HCT116 (cell line): ENCODE measurements around the gene NRTN. TPM values are rescaled to one million over a fixed set of nuclear protein-coding genes. Genes with fewer than 3 reads are reported as not detected.
"Not testable (repeated sequence)": the region's sequence is repeated elsewhere in the genome, so short reads cannot be mapped to it uniquely, and the experiment has no call there.

Experiments
- ATAC-seq: fragments of 200-7000 bp; cut with Tn5 transposase; 2 replicates; pipeline ENCODE4 v1.9.1; 2020; ENCODE audit warnings: mild to moderate bottlenecking, moderate library complexity
- BruUV-seq: library from RNA; stranded (reverse); fragments of 400-500 nt; replicated peaks from 2 replicates; lab custom pipeline; 2021; lab: Mats Ljungman, UMichigan
- CTCF ChIA-PET: fragments of 300-600 bp; sonication (Branson Sonifier 250); formaldehyde crosslinking; loops from one replicate; lab custom pipeline; 2021; ENCODE audit warnings: antibody characterized with exemption; lab: Charles Lee
- POLR2A ChIA-PET: fragments of 300-600, 350-600 bp; sonication (Branson Sonifier 250); formaldehyde crosslinking; loops from one replicate; lab custom pipeline; 2021; ENCODE audit warnings: antibody characterized with exemption; lab: Charles Lee
- RAD21 ChIA-PET, 2 experiments: fragments of 300-600 bp; sonication (Branson Sonifier 250); formaldehyde crosslinking; loops; one replicate each; lab custom pipeline; 2023; ENCODE audit warnings: low total read pairs in 2 of 2; ENCODE audit not compliant: uncharacterized antibody in 2 of 2, unreplicated experiment in 2 of 2, low non-redundant PET in 1 of 2; lab: Charles Lee
- DNase-seq: peaks from one replicate; pipeline ENCODE4 v3.0.0-alpha.2; 2010; ENCODE audit warnings: low read depth, low spot score
- H2AFZ ChIP-seq: fragments of 200-600 bp; shearing (Covaris generic), sonication (generic); 2 replicates; pipeline ENCODE4 v1.6.1; 2017; ENCODE audit warnings: low read depth, mixed run types, mixed read lengths, antibody characterized with exemption, low read length; ENCODE audit not compliant: poor library complexity, severe bottlenecking
- H3K27ac ChIP-seq: 2 replicates; pipeline ENCODE4 v1.5.1; 2012; ENCODE audit warnings: low read depth, low read length
- H3K27me3 ChIP-seq: fragments of 200-600 bp; sonication (generic); 2 replicates; pipeline ENCODE4 v1.6.1; 2016; ENCODE audit warnings: mixed run types, low read length, mixed read lengths; ENCODE audit not compliant: insufficient read depth
- H3K36me3 ChIP-seq, 2 experiments: fragments of 200-500 bp in 1 of 2; fragments of 200-600 bp in 1 of 2; sonication (Bioruptor generic) in 1 of 2; sonication (generic) in 1 of 2; 2 replicates each; pipeline versions ENCODE4 v1.5.1 to v1.6.1; 2014 to 2016; ENCODE audit warnings: low read length in 2 of 2, inconsistent platforms in 1 of 2, mixed read lengths in 1 of 2, mixed run types in 1 of 2; ENCODE audit not compliant: insufficient read depth in 2 of 2, control insufficient read depth in 1 of 2
- H3K4me1 ChIP-seq, 2 experiments: fragments of 200-600 bp in 1 of 2; sonication (generic) in 1 of 2; 2 replicates each; pipeline versions ENCODE4 v1.5.1 to v1.6.1; 2012 to 2017; ENCODE audit warnings: low read length in 2 of 2, inconsistent platforms in 1 of 2, mild to moderate bottlenecking in 1 of 2, mixed read lengths in 1 of 2, mixed run types in 1 of 2, moderate library complexity in 1 of 2; ENCODE audit not compliant: insufficient read depth in 2 of 2, control insufficient read depth in 1 of 2
- H3K4me2 ChIP-seq: fragments of 200-600 bp; sonication (generic); 2 replicates; pipeline ENCODE4 v1.6.1; 2017; ENCODE audit warnings: mixed run types, low read length, mixed read lengths
- H3K4me3 ChIP-seq, 2 experiments: fragments of 200-600 bp in 1 of 2; sonication (generic) in 1 of 2; replicated peaks in 1 of 2; 2 replicates each; pipeline ENCODE4 v1.5.1; 2011 to 2016; ENCODE audit warnings: low read length in 2 of 2, control low read depth in 1 of 2, low read depth in 1 of 2, mild to moderate bottlenecking in 1 of 2, mixed read lengths in 1 of 2, mixed run types in 1 of 2
- H3K79me2 ChIP-seq: fragments of 200-600 bp; sonication (generic); 2 replicates; pipeline ENCODE4 v1.6.1; 2017; ENCODE audit warnings: mild to moderate bottlenecking, mixed run types, low read length, moderate library complexity, mixed read lengths; ENCODE audit not compliant: insufficient read depth
- H3K9ac ChIP-seq: fragments of 200-600 bp; sonication (generic); 2 replicates; pipeline ENCODE4 v1.6.1; 2016; ENCODE audit warnings: low read length, mixed read lengths
- H3K9me2 ChIP-seq: fragments of 200-600 bp; sonication (generic), shearing (Covaris generic); 2 replicates; pipeline ENCODE4 v1.6.1; 2017; ENCODE audit warnings: mixed run types, mild to moderate bottlenecking, moderate library complexity; ENCODE audit not compliant: insufficient read depth
- H3K9me3 ChIP-seq, 2 experiments: fragments of 200-500 bp in 1 of 2; fragments of 200-600 bp in 1 of 2; sonication (Bioruptor generic) in 1 of 2; sonication (generic) in 1 of 2; 2 replicates each; pipeline ENCODE4 v1.6.1; 2014 to 2017; ENCODE audit warnings: low read length in 2 of 2, mixed read lengths in 2 of 2, inconsistent platforms in 1 of 2, low read depth in 1 of 2, mild to moderate bottlenecking in 1 of 2, mixed run types in 1 of 2, moderate library complexity in 1 of 2; ENCODE audit not compliant: control insufficient read depth in 1 of 2, insufficient read depth in 1 of 2
- H4K20me1 ChIP-seq: fragments of 200-600 bp; sonication (generic), shearing (Covaris generic); 2 replicates; pipeline ENCODE4 v1.6.1; 2017; ENCODE audit warnings: mixed run types, mild to moderate bottlenecking, moderate library complexity; ENCODE audit not compliant: insufficient read depth
- ATF3 ChIP-seq: IDR thresholded peaks from 2 replicates; pipeline ENCODE4 v1.6.1; 2012
- CBX3 ChIP-seq: IDR thresholded peaks from 2 replicates; pipeline ENCODE4 v1.6.1; 2012; ENCODE audit warnings: low read depth
- ELF1 ChIP-seq: IDR thresholded peaks from 2 replicates; pipeline ENCODE4 v1.6.1; 2012; ENCODE audit warnings: low read depth, borderline replicate concordance
- EZH2 ChIP-seq: fragments of 200-600 bp; sonication (generic); IDR thresholded peaks from 2 replicates; pipeline ENCODE4 v1.6.1; 2017; ENCODE audit warnings: antibody characterized with exemption, mixed run types
- FOSL1 ChIP-seq: IDR thresholded peaks from 2 replicates; pipeline ENCODE4 v1.6.1; 2012; ENCODE audit warnings: low read depth
- POLR2AphosphoS5 ChIP-seq: IDR thresholded peaks from 2 replicates; pipeline ENCODE4 v1.6.1; 2011; ENCODE audit warnings: mild to moderate bottlenecking, low read depth, low read length, moderate library complexity
- RAD21 ChIP-seq: IDR thresholded peaks from 2 replicates; pipeline ENCODE4 v1.6.1; 2012; ENCODE audit warnings: low read depth, mild to moderate bottlenecking
- SRF ChIP-seq: IDR thresholded peaks from 2 replicates; pipeline ENCODE4 v1.6.1; 2012; ENCODE audit warnings: low read depth
- TCF7L2 ChIP-seq: IDR thresholded peaks from 2 replicates; pipeline ENCODE4 v1.7.0; 2011; ENCODE audit warnings: borderline replicate concordance, inconsistent platforms; ENCODE audit not compliant: insufficient read depth, insufficient read length; ENCODE audit errors: extremely low read depth
- intact Hi-C: fragments of 100-400 bp; cut with micrococcal nuclease; formaldehyde crosslinking; loops from 2 replicates; pipeline ENCODE4 v1.10.0; 2022
- total RNA-seq: library from RNA; stranded (reverse); gene quantifications from one replicate; pipeline ENCODE4 v1.2.1, GENCODE V29; 2021; ENCODE audit not compliant: unreplicated experiment
- TF ChIP-seq, protein P1 (sequence below): IDR thresholded peaks from 2 replicates; pipeline ENCODE4 v1.6.1; 2012
- TF ChIP-seq, protein P2 (sequence below): IDR thresholded peaks from 2 replicates; pipeline ENCODE4 v1.6.1; 2011; ENCODE audit warnings: mild to moderate bottlenecking, low read length, moderate library complexity; ENCODE audit not compliant: insufficient replicate concordance; ENCODE audit errors: extremely low read depth

The NRTN gene
- total RNA-seq, 1 experiment from 2014 or later: 11.5 TPM

DNA sequence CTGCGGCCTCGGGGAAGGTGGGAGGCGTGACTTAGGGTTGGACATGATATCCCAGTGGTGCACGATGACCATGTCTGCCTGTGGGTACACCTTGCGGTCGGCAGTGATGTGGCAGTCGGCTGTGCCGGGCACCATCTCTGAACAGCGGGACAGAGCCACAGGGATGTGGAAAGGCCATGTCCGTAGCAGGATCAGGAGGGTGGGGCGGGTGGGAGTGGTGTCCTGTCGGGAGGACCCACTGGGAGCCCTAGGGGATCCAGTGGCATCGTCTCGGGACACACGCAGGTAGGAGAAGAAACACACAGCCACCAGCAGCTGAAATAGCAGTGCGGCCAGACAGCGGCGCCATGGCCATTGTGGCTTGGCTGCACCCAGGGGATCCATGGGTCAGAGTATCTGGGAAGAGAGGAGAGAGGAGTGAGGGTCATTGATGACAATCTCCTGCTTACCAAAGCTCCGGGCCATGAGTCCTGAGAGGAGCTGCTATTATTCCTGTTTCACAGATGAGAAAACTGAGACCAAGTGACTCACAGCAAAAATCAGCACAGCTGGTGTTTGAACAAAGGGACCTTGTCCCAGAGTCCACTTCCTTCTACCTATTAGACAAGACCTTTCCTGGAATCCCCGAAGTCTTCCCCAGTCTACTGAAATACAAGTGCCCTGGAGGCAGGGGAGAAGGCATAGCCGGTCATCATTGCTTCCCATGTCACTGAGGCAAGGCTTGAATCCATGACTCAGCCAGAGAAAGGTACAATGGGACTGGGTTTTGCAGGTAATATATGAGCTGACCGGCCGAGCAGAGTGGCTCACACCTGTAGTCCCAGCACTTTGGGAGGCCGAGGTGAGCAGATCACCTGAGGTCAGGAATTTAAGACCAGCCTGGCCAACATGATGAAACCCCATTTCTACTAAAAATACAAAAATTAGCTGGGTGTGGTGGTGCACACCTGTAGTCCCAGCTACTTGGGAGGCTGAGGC, 39.9 kb downstream of the NRTN start:
- no peak overlapping the region for H3K9ac ChIP-seq
- H3K27me3 ChIP-seq: no peaks in the 10 kb centered on the region
- RAD21 ChIA-PET: no interaction called here
- peaks cover 4 to 8% of the 10 kb centered on the region in 2 experiments; a peak in 2 of 4 replicates for H3K4me1 ChIP-seq
- TF ChIP-seq, protein P1, sequence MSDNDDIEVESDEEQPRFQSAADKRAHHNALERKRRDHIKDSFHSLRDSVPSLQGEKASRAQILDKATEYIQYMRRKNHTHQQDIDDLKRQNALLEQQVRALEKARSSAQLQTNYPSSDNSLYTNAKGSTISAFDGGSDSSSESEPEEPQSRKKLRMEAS: no peak
- TF ChIP-seq, protein P2, sequence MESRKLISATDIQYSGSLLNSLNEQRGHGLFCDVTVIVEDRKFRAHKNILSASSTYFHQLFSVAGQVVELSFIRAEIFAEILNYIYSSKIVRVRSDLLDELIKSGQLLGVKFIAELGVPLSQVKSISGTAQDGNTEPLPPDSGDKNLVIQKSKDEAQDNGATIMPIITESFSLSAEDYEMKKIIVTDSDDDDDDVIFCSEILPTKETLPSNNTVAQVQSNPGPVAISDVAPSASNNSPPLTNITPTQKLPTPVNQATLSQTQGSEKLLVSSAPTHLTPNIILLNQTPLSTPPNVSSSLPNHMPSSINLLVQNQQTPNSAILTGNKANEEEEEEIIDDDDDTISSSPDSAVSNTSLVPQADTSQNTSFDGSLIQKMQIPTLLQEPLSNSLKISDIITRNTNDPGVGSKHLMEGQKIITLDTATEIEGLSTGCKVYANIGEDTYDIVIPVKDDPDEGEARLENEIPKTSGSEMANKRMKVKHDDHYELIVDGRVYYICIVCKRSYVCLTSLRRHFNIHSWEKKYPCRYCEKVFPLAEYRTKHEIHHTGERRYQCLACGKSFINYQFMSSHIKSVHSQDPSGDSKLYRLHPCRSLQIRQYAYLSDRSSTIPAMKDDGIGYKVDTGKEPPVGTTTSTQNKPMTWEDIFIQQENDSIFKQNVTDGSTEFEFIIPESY: no peak
- TF ChIP-seq CBX3: no peak
- TF ChIP-seq ELF1: no peak
- no peak for TF ChIP-seq EZH2
- no peak for TF ChIP-seq POLR2AphosphoS5
- no peak for TF ChIP-seq TCF7L2
- no peak for TF ChIP-seq ATF3
- TF ChIP-seq RAD21: no peak
- TF ChIP-seq SRF: no peak
- TF ChIP-seq FOSL1: no peak
- TF ChIP-seq, all 23 proteins: peak for 0
- intact Hi-C loops: no loop called here
- Histone ChIP-seq H3K9me2 (no peaks in the 10 kb centered on the region), H3K27ac (no peak overlapping the region), H3K79me2 (no peaks in the 10 kb centered on the region), H3K36me3 (no peaks in the 10 kb centered on the region), H3K4me2 (no peak overlapping the region), H3K4me3 (no peak overlapping the region), H2AFZ (no peak overlapping the region), H4K20me1 (no peaks in the 10 kb centered on the region), H3K9me3 (no peaks in the 10 kb centered on the region)
- no TSS peak for BruUV-seq
- ATAC-seq: no peak
- ChIA-PET CTCF (no interaction called here), POLR2A (interaction anchor here (0.9 kb wide), 1 partner anchor 16 kb away, joined by 3 read pairs; no protein-coding TSS in a partner anchor)
- DNase-seq: no peak

- H3K9me2 ChIP-seq, H3K9me3 ChIP-seq, H3K27ac ChIP-seq, H3K79me2 ChIP-seq, CTCF ChIA-PET, H3K9ac ChIP-seq, DNase-seq, H3K4me3 ChIP-seq, ATAC-seq, H4K20me1 ChIP-seq, intact Hi-C loops, H3K36me3 ChIP-seq, BruUV-seq, H3K27me3 ChIP-seq, H2AFZ ChIP-seq, POLR2A ChIA-PET, H3K4me2 ChIP-seq, RAD21 ChIA-PET: not testable (repeated sequence)
- H3K4me1 ChIP-seq: peaks cover 14 to 17% of the 10 kb centered on the region in 2 experiments
These were observed 43.0 kb downstream of the NRTN start for GRCh38 chr19:5847846-5848245.
